KMS-11 (cell line): Measurements from ENCODE around the gene BHLHE41.
A peak's percentile ranks its signal among the peaks of the same experiment; 100 is the strongest.

Experiments
- H2AFZ ChIP-seq: fragments of 200-600 bp; sonication (generic); 2 replicates; pipeline ENCODE4 v1.6.1; 2016; ENCODE audit warnings: antibody characterized with exemption, mixed run types, low read depth
- H3K27ac ChIP-seq: fragments of 200-600 bp; sonication (generic); 2 replicates; pipeline ENCODE4 v1.6.1; 2016; ENCODE audit warnings: mild to moderate bottlenecking, mixed run types
- H3K27me3 ChIP-seq: fragments of 200-600 bp; sonication (generic); 2 replicates; pipeline ENCODE4 v1.6.1; 2017; ENCODE audit warnings: mild to moderate bottlenecking, low read depth, mixed run types, moderate library complexity; ENCODE audit not compliant: insufficient read depth
- H3K36me3 ChIP-seq: fragments of 200-600 bp; sonication (generic); 2 replicates; pipeline ENCODE4 v1.6.1; 2017; ENCODE audit warnings: mild to moderate bottlenecking, mixed run types; ENCODE audit not compliant: insufficient read depth
- H3K4me1 ChIP-seq: fragments of 200-600 bp; sonication (generic); 2 replicates; pipeline ENCODE4 v1.6.1; 2016; ENCODE audit warnings: mild to moderate bottlenecking, low read depth, mixed run types; ENCODE audit not compliant: poor library complexity, severe bottlenecking
- H3K4me2 ChIP-seq: fragments of 200-600 bp; sonication (generic); 2 replicates; pipeline ENCODE4 v1.7.0; 2016; ENCODE audit warnings: mild to moderate bottlenecking, mixed run types
- H3K4me3 ChIP-seq: fragments of 200-600 bp; sonication (generic); IDR thresholded peaks from 2 replicates; pipeline ENCODE4 v1.6.1; 2017; ENCODE audit warnings: low read depth, low read length, mixed read lengths; ENCODE audit not compliant: insufficient read depth
- H3K79me2 ChIP-seq: fragments of 200-600 bp; sonication (generic); 2 replicates; pipeline ENCODE4 v1.6.1; 2016; ENCODE audit warnings: low read depth, mixed run types; ENCODE audit not compliant: insufficient read depth
- H3K9ac ChIP-seq: fragments of 200-600 bp; sonication (generic); 2 replicates; pipeline ENCODE4 v1.6.1; 2016; ENCODE audit warnings: mild to moderate bottlenecking, mixed run types
- H4K20me1 ChIP-seq: fragments of 200-600 bp; sonication (generic); 2 replicates; pipeline ENCODE4 v1.6.1; 2016; ENCODE audit warnings: mild to moderate bottlenecking, mixed run types; ENCODE audit not compliant: insufficient read depth
- CTCF ChIP-seq: fragments of 200-600 bp; sonication (generic); conservative IDR thresholded peaks from 2 replicates; pipeline ENCODE4 v1.6.1; 2017; ENCODE audit warnings: low read depth, mild to moderate bottlenecking, antibody characterized with exemption, low read length, moderate library complexity, mixed read lengths

The BHLHE41 gene

DNA sequence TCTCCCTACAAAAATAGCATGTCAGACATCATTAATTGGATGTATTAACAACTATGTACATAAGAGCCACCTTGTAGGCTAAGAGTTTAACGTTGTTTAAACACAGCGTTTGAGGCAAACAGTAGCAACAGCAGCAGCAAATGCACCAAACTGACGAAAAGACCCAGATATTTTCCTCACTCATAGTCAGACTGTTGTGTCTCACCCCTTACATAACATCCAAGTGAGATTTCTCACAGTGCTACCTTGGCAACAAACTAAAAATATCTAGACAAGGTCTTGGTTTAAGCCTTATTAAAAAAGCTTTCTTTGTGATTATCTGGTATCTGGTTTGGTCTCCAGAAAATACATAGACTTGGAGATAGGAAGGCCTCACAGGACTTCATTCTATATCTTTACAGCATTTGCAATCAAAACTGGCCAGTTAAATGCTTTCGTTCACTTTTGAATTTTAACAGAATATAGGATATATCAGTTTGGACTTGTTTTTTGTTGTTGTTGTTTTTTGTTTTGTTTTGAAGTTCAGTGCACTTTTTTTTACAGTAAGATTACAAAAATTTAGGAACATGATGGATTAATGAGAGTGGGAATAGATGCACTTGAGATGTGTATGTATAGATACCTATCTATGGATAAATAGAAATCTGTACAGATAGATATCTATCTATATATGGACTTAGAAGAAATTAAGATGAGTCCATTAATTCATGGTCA, 4.1 kb downstream of the BHLHE41 start:
- no peak overlapping the region for H3K4me3 ChIP-seq
- H3K4me2 ChIP-seq: peak overlapping the region; percentile 62

DNA sequence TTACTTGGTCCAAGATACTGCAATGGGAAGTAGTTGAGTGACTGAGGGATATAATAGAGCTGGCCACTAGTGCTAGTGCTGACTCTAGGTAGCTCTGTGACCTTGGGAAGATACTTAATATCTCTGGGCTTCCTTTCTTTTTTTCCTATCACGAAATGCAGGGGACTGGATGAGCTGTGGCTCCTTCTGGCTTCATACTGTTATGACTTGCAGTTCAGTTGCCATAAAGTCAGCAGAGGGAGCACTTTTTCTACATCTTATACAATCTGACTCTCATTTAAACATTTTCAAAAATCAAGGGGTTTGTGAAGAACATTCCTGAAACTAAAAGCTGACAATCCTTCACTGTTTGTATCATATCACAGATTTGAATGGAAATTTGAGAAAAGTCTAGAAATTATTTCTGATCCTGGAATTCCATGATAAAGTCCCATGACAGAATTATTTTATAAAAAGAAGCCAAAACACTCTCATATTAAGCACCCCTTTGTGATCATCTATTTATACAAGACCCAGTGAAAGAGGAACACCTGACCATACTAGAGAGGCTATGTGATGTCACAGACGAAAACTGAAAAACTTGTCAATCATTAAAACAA, 5.3 kb downstream of the BHLHE41 start:
- Histone ChIP-seq H3K4me3 (no peak overlapping the region), H2AFZ (no peak overlapping the region), H3K4me1 (peaks cover 59% of the 10 kb centered on the region), H3K27ac (peak overlapping the region; percentile 97), H3K36me3 (peaks cover 4% of the 10 kb centered on the region; the same call in 1 of the 2 replicates), H4K20me1 (no peaks in the 10 kb centered on the region), H3K4me2 (peak overlapping the region; percentile 62), H3K9ac (peak overlapping the region; percentile 90; the same call in 1 of the 2 replicates), H3K27me3 (no peaks in the 10 kb centered on the region), H3K79me2 (peaks cover 57% of the 10 kb centered on the region)
- peak; percentile 54 for TF ChIP-seq CTCF

More for the DNA sequence above, 4.1 kb downstream of the BHLHE41 start:
- peak overlapping the region; percentile 97 for H3K27ac ChIP-seq
- H2AFZ ChIP-seq: no peak overlapping the region
- H3K79me2 ChIP-seq: peaks cover 60% of the 10 kb centered on the region
- H3K9ac ChIP-seq: peak overlapping the region; percentile 90
- TF ChIP-seq CTCF: no peak
- no peaks in the 10 kb centered on the region for H3K27me3 ChIP-seq
- no peaks in the 10 kb centered on the region for H4K20me1 ChIP-seq
- peaks cover 4% of the 10 kb centered on the region; the same call in 1 of the 2 replicates for H3K36me3 ChIP-seq
- H3K4me1 ChIP-seq: peaks cover 47% of the 10 kb centered on the region

GRCh38 chr12:26118308-26118707, 6.5 kb downstream of the BHLHE41 start:
- no peak for TF ChIP-seq CTCF
- Histone ChIP-seq H3K4me2 (peak overlapping the region; percentile 62), H3K4me1 (peaks cover 65% of the 10 kb centered on the region), H3K27ac (peak overlapping the region; percentile 61; the same call in 1 of the 2 replicates), H4K20me1 (no peaks in the 10 kb centered on the region), H3K4me3 (no peak overlapping the region), H3K79me2 (peaks cover 45% of the 10 kb centered on the region), H3K9ac (peak overlapping the region; percentile 29; the same call in 1 of the 2 replicates), H2AFZ (no peak overlapping the region), H3K36me3 (no peaks in the 10 kb centered on the region), H3K27me3 (no peaks in the 10 kb centered on the region)

GRCh38 chr12:26116829-26117715, 7.8 kb downstream of the BHLHE41 start:
- H3K4me2 ChIP-seq: peak overlapping the region; percentile 62
- H4K20me1 ChIP-seq: no peaks in the 10 kb centered on the region
- peaks cover 75% of the 10 kb centered on the region for H3K4me1 ChIP-seq
- H3K27me3 ChIP-seq: no peaks in the 10 kb centered on the region
- TF ChIP-seq CTCF: no peak
- peak overlapping the region; percentile 29; the same call in 1 of the 2 replicates for H3K9ac ChIP-seq
- no peaks in the 10 kb centered on the region for H3K36me3 ChIP-seq
- H2AFZ ChIP-seq: no peak overlapping the region
- peaks cover 39% of the 10 kb centered on the region for H3K79me2 ChIP-seq
- H3K27ac ChIP-seq: peak overlapping the region; percentile 61; the same call in 1 of the 2 replicates
- H3K4me3 ChIP-seq: no peak overlapping the region
